GM12878 (cell line): Measurements from ENCODE around the gene TMEM135. TPM values are rescaled to one million over a fixed set of nuclear protein-coding genes. Genes with fewer than 3 reads are reported as not detected.
"Not testable (repeated sequence)": the region's sequence is repeated elsewhere in the genome, so short reads cannot be mapped to it uniquely, and the experiment has no call there.

ENCODE experiments used
- ATAC-seq: fragments of 200-7000 bp; cut with Tn5 transposase; 3 replicates; pipeline ENCODE4 v1.9.1; 2020; ENCODE audit warnings: mild to moderate bottlenecking, moderate library complexity
- BruUV-seq: library from RNA; stranded (reverse); fragments of 400-500 nt; replicated peaks from 2 replicates; lab custom pipeline; 2021; lab: Mats Ljungman, UMichigan
- CTCF ChIA-PET: fragments of 300-600 bp; sonication (Branson Sonifier 250); formaldehyde crosslinking; extraction: SDS; loops from one replicate; lab custom pipeline; 2021; ENCODE audit warnings: inconsistent platforms; lab: Yijun Ruan, JAX
- POLR2A ChIA-PET: fragments of 350-600 bp; formaldehyde crosslinking; extraction: SDS; loops from one replicate; lab custom pipeline; 2021; ENCODE audit warnings: inconsistent platforms; lab: Charles Lee
- RAD21 ChIA-PET: fragments of 300-600 bp; sonication (Branson Sonifier 250); formaldehyde crosslinking; loops from one replicate; lab custom pipeline; 2023; ENCODE audit warnings: antibody characterized with exemption; ENCODE audit not compliant: unreplicated experiment; lab: Charles Lee
- SMC1A ChIA-PET: fragments of 300-600 bp; sonication (Branson Sonifier 250); formaldehyde crosslinking; loops from one replicate; lab custom pipeline; 2023; ENCODE audit not compliant: unreplicated experiment, uncharacterized antibody; lab: Charles Lee
- DNase-seq: peaks from one replicate; pipeline ENCODE4 v3.0.0-alpha.2; 2011; ENCODE audit warnings: low read depth, low spot score
- FAIRE-seq: peaks from 3 replicates; lab custom pipeline; 2011; peaks lifted over from hg19 to GRCh38; lab: Jason Lieb, UNC
- H2AFZ ChIP-seq: 2 replicates; pipeline ENCODE4 v1.6.0; 2011; ENCODE audit warnings: low read depth, low read length, control low read depth; ENCODE audit not compliant: control insufficient read depth
- H3K27ac ChIP-seq: 2 replicates; pipeline ENCODE4 v1.5.1; 2011; ENCODE audit warnings: control low read depth; ENCODE audit not compliant: control insufficient read depth, insufficient read depth
- H3K27me3 ChIP-seq, 2 experiments: replicated peaks in 1 of 2; 2 replicates each; pipeline versions ENCODE4 v1.6.0 to v1.6.1; 2011; ENCODE audit warnings: low read length in 1 of 2; ENCODE audit not compliant: control insufficient read depth in 2 of 2, insufficient read depth in 2 of 2
- H3K36me3 ChIP-seq, 2 experiments: 2 replicates each; pipeline ENCODE4 v1.5.1; 2011; ENCODE audit warnings: low read length in 1 of 2; ENCODE audit not compliant: control insufficient read depth in 2 of 2, insufficient read depth in 2 of 2
- H3K4me1 ChIP-seq: 2 replicates; pipeline ENCODE4 v1.6.1; 2011; ENCODE audit warnings: mild to moderate bottlenecking, low read length, moderate library complexity, mixed read lengths; ENCODE audit not compliant: control insufficient read depth, insufficient read depth
- H3K4me2 ChIP-seq: 2 replicates; pipeline ENCODE4 v1.6.0; 2011; ENCODE audit warnings: control low read depth; ENCODE audit not compliant: control insufficient read depth, insufficient read depth
- H3K4me3 ChIP-seq: fragments of 200-600 bp; sonication (generic); 2 replicates; pipeline ENCODE4 v1.5.1; 2016
- H3K79me2 ChIP-seq: 2 replicates; pipeline ENCODE4 v1.6.0; 2011; ENCODE audit warnings: low read length; ENCODE audit not compliant: control insufficient read depth, insufficient read depth
- H3K9ac ChIP-seq: 2 replicates; pipeline ENCODE4 v1.8.0; 2011; ENCODE audit warnings: low read length, control low read depth, mixed read lengths; ENCODE audit not compliant: control insufficient read depth, insufficient read depth
- H3K9me3 ChIP-seq: replicated peaks from 3 replicates; pipeline ENCODE4 v1.5.1; 2011; ENCODE audit warnings: mild to moderate bottlenecking, low read length; ENCODE audit not compliant: control insufficient read depth, insufficient read depth
- H4K20me1 ChIP-seq: 2 replicates; pipeline ENCODE4 v1.6.0; 2011; ENCODE audit not compliant: control insufficient read depth, insufficient read depth
- BHLHE40 ChIP-seq, 2 experiments: fragments of 450-650 bp in 1 of 2; IDR thresholded peaks; 2 replicates each; pipeline ENCODE4 v1.6.1; 2011 to 2017; ENCODE audit warnings: low read depth in 2 of 2, borderline replicate concordance in 1 of 2, improper control_type of control experiment in 1 of 2, low read length in 1 of 2, mild to moderate bottlenecking in 1 of 2
- CBX3 ChIP-seq: fragments of 200-600 bp; sonication (generic); IDR thresholded peaks from 2 replicates; pipeline ENCODE4 v1.6.1; 2016; ENCODE audit warnings: low read depth, borderline replicate concordance
- E4F1 ChIP-seq: fragments of 450-650 bp; IDR thresholded peaks from 2 replicates; pipeline ENCODE4 v1.6.1; 2018; ENCODE audit warnings: borderline replicate concordance, mild to moderate bottlenecking; ENCODE audit not compliant: partially characterized antibody
- ESRRA ChIP-seq: IDR thresholded peaks from 2 replicates; pipeline ENCODE4 v1.6.1; 2012; ENCODE audit warnings: mild to moderate bottlenecking, low read length, improper control_type of control experiment
- HSF1 ChIP-seq: fragments of 150-350 bp; IDR thresholded peaks from 2 replicates; pipeline ENCODE4 v1.6.1; 2014; ENCODE audit warnings: mild to moderate bottlenecking, low read depth, low read length
- KLF5 ChIP-seq: fragments of 450-650 bp; IDR thresholded peaks from 2 replicates; pipeline ENCODE4 v1.6.1; 2014; ENCODE audit warnings: mild to moderate bottlenecking; ENCODE audit not compliant: partially characterized antibody
- NFYA ChIP-seq: IDR thresholded peaks from 2 replicates; pipeline ENCODE4 v1.6.1; 2011; ENCODE audit warnings: low read depth, mild to moderate bottlenecking, low read length, improper control_type of control experiment, borderline replicate concordance
- NR2C2 ChIP-seq: IDR thresholded peaks from 2 replicates; pipeline ENCODE4 v1.6.1; 2011; ENCODE audit warnings: borderline replicate concordance, low read depth; ENCODE audit not compliant: control insufficient read depth, insufficient read length
- SREBF1 ChIP-seq: IDR thresholded peaks from 2 replicates; pipeline ENCODE4 v1.6.1; 2012; ENCODE audit warnings: mild to moderate bottlenecking, low read length
- YY1 ChIP-seq: IDR thresholded peaks from 2 replicates; pipeline ENCODE4 v1.6.1; 2011; ENCODE audit warnings: low read depth, mild to moderate bottlenecking, low read length
- ZNF622 ChIP-seq: fragments of 450-650 bp; IDR thresholded peaks from 2 replicates; pipeline ENCODE4 v1.6.1; 2017; ENCODE audit warnings: mild to moderate bottlenecking, inconsistent platforms
- WGBS: methylation state at CpG from one replicate; pipeline ENCODE4 v1.1.6; 2016; ENCODE audit warnings: low lambda C conversion rate; ENCODE audit not compliant: insufficient replicate concordance, insufficient coverage; ENCODE audit errors: missing lambda C conversion rate; 5-methylcytosine and 5-hydroxymethylcytosine counted together
- in situ Hi-C: fragments of 300-500 bp; cut with MboI; formaldehyde crosslinking; loops from 9 replicates; pipeline ENCODE4 v1.14.3; 2018; ENCODE audit warnings: mixed read lengths
- intact Hi-C: fragments of 100-400 bp; cut with micrococcal nuclease; formaldehyde crosslinking; loops from one replicate; pipeline ENCODE4 v1.14.2; 2022; ENCODE audit not compliant: unreplicated experiment
- polyA plus RNA-seq, 11 experiments: library from polyadenylated mRNA; depleted of rRNA in 4 of 11; unstranded in 6 of 11; stranded (reverse) in 5 of 11; fragments of >200 nt; fragmentation: Nextera tagmentation in 4 of 11; fragmentation: Illumina TruSeq in 1 of 11; extraction: Ambion mirVana in 4 of 11; extraction: Trizol in 1 of 11; gene quantifications; 1 replicate in 1 of 11; 2 replicates in 10 of 11; pipeline versions ENCODE4 v1.2.1 to v1.2.3, GENCODE V29; 2011 to 2016; ENCODE audit warnings: inconsistent platforms in 2 of 11, missing spikeins in 2 of 11, low read depth in 1 of 11
- total RNA-seq, 4 experiments: library from RNA; depleted of rRNA in 3 of 4; stranded (reverse); fragments of >200 nt in 3 of 4; fragmentation: Illumina TruSeq in 1 of 4; extraction: Trizol in 1 of 4; gene quantifications; 2 replicates each; pipeline versions ENCODE4 v1.2.1 to v1.2.3, GENCODE V29; 2013 to 2021
- TF ChIP-seq, protein P1 (sequence below): fragments of 450-650 bp; IDR thresholded peaks from 2 replicates; pipeline ENCODE4 v1.6.1; 2014; ENCODE audit warnings: mild to moderate bottlenecking
- TF ChIP-seq, protein P2 (sequence below): fragments of 450-650 bp; IDR thresholded peaks from 2 replicates; pipeline ENCODE4 v1.6.1; 2017; ENCODE audit warnings: mild to moderate bottlenecking

The TMEM135 gene
- total and polyA plus RNA-seq, 10 of the 15 experiments (the other 5 are each of a cell fraction or from before 2014, with no cell fraction given) = 7.2 to 117 (median 12.9) TPM

DNA sequence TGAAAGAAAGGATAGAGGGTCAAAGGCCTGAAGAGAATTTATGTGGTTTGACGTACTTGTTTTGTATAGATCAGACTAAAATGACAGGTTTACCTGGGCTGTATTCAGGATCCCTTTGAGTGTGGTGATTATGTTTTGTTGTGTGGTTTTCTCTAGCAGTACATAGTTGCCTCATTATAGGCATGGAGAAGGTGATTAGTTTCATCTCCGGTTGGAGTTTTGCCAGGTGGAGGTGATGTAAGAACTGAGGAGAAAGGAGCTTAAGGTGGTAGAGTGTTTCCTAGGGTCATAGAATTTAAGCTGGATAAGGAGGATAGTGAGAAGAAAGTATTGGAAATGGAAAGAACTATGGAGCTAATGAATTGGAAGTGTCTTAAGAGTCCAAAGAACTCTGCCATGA is 229.0 kb downstream of the TMEM135 start (continued):
- TF ChIP-seq KLF5 (no peak), ZNF622 (no peak), NFYA (no peak), HSF1 (no peak), ESRRA (no peak), SREBF1 (no peak), YY1 (no peak), E4F1 (no peak), NR2C2 (no peak), CBX3 (no peak), BHLHE40 (IDR thresholded peaks at IDR 0.05; ENCODE audit: borderline replicate concordance in 1 of 2, low read depth in 2 of 2, low read length in 1 of 2) (no peak)
- TF ChIP-seq, protein P1, sequence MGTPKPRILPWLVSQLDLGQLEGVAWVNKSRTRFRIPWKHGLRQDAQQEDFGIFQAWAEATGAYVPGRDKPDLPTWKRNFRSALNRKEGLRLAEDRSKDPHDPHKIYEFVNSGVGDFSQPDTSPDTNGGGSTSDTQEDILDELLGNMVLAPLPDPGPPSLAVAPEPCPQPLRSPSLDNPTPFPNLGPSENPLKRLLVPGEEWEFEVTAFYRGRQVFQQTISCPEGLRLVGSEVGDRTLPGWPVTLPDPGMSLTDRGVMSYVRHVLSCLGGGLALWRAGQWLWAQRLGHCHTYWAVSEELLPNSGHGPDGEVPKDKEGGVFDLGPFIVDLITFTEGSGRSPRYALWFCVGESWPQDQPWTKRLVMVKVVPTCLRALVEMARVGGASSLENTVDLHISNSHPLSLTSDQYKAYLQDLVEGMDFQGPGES = no peak
- TF ChIP-seq, protein P2, sequence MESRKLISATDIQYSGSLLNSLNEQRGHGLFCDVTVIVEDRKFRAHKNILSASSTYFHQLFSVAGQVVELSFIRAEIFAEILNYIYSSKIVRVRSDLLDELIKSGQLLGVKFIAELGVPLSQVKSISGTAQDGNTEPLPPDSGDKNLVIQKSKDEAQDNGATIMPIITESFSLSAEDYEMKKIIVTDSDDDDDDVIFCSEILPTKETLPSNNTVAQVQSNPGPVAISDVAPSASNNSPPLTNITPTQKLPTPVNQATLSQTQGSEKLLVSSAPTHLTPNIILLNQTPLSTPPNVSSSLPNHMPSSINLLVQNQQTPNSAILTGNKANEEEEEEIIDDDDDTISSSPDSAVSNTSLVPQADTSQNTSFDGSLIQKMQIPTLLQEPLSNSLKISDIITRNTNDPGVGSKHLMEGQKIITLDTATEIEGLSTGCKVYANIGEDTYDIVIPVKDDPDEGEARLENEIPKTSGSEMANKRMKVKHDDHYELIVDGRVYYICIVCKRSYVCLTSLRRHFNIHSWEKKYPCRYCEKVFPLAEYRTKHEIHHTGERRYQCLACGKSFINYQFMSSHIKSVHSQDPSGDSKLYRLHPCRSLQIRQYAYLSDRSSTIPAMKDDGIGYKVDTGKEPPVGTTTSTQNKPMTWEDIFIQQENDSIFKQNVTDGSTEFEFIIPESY = no peak

- H3K79me2 ChIP-seq, H4K20me1 ChIP-seq, H3K36me3 ChIP-seq, in situ Hi-C loops, H3K9ac ChIP-seq, H3K27me3 ChIP-seq, H3K4me2 ChIP-seq, intact Hi-C loops, H3K4me3 ChIP-seq, DNase-seq, POLR2A ChIA-PET, RAD21 ChIA-PET, H3K4me1 ChIP-seq, H3K27ac ChIP-seq, H2AFZ ChIP-seq, FAIRE-seq, H3K9me3 ChIP-seq, ATAC-seq, BruUV-seq: not testable (repeated sequence)
- ChIA-PET SMC1A (interaction anchor here (0.7 to 1.2 kb wide), 2 partner anchors 10 to 259 kb away, joined by 3 to 4 read pairs; no protein-coding TSS in a partner anchor), CTCF (interaction anchor here (0.9 kb wide), 1 partner anchor 174 kb away, joined by 3 read pairs; no protein-coding TSS in a partner anchor)
- 91% methylated on average over 3 of the region's 4 CpGs for WGBS
These were observed 234.2 kb downstream of the TMEM135 start for GRCh38 chr11:87271951-87272350.
